ENCODE results near the gene FNDC3B.
A peak's percentile ranks its signal among the peaks of the same experiment; 100 is the strongest.
"Not testable (repeated sequence)": the region's sequence is repeated elsewhere in the genome, so short reads cannot be mapped to it uniquely, and the experiment has no call there.

FNDC3B gene

DNA sequence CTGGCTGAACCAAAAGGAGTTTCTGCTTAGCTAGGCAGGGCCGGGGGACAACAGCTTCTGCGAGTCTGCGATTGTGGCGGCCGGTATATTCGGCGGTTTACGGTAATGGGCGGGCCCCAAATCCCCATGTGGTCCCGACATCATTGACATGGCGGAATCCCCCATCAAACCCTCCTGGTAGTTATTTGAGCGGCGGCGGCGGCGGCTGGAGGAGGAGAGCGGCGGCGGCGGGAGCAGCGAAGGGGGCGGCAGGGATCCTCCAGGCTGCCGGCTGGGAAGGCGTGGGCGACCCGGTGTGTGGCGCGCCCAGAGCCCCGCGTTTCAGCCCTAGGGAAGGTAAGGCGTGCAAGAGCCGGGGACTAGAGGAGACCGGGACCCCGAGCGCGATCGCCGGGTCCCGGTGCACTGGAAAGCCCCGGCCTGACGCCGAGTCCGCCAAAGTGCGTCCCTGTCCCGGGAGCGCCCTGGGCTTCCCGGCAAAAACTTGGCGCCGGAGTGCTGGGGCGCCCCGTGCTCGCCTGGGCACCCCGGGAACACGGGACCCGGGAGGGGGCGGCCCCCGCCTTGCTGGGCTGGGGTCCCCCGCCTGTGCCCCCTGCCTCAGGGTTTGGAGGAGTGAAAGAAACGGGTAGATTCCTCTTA lies at the start of gene FNDC3B:
TSS of gene FNDC3B (plus strand) at position 143 of the 642 bp plus-strand sequence. CDS start 72,902 bp downstream, outside the sequence.
- DNase-seq = peak; percentile 92

DNA sequence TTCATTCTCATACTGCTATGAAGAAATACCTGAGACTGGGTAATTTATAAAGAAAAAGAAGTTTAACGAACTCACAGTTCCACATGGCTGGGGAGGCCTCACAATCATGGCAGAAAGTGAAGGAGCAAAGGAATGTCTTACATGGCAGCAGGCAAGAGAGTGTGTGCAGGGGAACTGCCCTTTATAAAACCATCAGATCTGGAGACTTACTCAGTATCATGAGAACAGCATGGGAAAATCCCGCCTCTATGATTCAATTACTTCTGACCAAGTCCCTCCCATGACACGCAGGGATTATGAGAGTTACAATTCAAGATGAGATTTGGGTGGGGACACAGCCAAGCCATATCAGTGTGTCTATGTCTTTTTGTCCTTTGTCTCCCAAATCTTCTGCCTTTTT lies 49.1 kb upstream of the FNDC3B start:
- DNase-seq = not testable (repeated sequence)

DNA sequence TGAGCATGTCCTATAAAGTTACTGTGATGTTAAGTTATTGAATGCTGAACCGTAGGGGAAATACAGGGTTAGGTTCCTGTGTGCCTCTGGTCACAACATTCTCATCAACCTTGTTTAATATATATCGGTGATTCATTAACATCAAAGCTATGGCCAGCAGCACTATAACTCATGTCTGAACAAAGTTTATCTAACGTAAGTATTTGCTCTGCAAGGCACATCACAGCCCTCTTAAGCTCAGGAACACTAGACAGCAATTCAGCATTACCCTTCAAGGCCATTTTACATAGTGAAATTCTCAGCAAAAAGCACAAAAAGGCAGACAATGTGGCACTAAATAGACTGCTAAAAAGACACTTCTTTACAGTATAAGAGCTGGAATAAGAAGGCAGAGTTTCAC lies 48.2 kb upstream of the FNDC3B start:
- DNase-seq = no peak

DNA sequence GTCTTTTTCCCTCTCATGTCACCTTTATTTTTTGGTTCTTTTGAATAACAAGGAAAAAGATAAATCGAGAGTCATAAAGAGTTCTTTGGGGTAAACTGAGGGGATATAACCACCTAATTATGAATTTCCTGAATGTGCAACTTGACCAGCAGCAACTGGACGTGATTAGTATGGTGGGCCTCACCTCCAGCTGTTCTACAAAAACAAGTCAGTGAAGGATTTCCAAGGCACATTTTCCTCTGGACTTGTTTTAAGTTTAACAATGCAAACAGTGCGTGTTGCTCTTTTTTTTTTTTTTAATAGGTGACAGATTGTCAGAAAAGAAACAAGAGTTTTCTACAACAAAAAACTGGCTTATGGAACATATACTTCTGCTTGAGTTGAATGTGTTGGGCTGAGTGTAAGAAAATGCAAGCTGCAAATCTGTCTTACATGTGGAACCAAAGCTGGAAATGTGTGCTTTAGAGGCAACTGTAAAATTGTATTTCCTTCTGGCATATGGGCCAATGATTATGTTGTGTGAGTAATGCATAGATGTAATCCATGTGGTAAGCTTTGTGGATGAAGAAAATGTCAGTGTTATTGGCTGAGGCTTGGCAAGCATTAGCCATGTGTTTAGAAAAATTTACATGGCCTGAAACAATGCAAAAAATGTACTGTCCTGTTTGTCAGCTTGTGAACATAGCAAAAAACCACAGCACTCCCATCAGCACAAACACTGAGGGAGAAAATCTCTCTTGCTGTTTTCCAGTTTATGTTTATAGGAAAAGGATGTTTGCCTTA lies 44.5 kb upstream of the FNDC3B start:
- no peak for DNase-seq

DNA sequence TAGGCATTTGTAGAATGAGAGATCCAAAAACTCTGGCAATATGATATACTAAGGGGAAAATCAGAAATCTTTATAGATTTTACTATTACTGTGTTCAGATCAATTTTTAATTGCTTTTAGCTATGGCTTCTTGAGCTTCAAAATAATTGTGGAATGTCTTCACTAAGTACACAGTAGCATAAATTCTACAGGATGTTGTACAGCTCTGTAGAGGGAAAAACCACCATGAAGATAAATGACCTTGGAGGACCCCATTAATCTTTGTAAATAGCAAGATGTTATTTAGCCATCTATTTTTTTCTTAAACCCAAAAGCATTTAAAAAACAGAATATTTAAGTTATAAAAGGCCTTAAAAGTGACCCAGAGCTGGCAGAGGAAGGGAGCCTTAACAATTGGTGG lies 43.9 kb upstream of the FNDC3B start:
- DNase-seq = no peak

DNA sequence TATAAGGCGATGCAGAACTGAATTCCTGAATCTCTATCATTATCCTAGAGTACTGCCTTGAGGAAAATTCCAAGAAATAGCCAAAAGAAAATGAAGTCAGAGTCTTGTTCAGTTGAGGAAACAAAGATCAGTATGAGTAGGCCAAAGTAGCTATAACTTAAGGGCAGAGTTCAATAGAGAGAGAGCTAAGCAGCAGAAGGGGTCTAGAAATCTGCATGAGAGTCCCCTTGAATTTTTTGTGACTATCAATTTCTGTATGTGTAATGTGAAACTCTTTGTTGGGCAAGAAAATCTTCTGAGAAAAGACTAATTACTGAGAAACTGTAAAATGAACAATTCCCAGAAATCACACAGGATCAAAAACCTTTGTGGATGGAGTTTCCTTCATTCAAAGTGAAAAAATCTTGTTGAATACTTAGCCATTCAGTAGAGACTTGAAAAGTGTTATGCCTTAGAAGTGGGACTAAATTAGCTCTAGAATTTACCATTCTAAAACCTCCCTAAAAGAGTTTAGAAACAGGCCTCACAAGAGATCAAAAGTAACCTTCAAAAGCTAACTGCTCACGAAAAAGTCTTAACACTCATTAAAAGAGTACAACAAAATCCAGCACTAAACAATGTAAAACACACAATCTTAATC lies 43.1 kb upstream of the FNDC3B start:
- no peak for DNase-seq

DNA sequence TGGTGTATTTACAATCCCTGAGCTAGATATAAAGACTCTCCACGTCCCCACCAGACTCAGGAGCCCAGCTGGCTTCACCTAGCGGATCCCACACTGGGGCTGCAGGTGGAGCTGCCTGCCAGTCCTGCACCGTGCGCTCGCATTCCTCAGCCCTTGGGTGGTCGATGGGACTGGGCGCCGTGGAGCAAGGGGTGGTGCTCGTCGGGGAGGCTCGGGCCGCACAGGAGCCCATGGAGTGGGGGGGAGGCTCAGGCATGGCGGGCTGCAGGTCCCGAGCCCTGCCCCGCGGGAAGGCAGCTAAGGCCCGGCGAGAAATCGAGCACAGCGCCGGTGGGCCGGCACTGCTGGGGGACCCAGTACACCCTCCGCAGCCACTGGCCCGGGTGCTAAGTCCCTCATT lies 40.6 kb upstream of the FNDC3B start:
- DNase-seq = not testable (repeated sequence)

DNA sequence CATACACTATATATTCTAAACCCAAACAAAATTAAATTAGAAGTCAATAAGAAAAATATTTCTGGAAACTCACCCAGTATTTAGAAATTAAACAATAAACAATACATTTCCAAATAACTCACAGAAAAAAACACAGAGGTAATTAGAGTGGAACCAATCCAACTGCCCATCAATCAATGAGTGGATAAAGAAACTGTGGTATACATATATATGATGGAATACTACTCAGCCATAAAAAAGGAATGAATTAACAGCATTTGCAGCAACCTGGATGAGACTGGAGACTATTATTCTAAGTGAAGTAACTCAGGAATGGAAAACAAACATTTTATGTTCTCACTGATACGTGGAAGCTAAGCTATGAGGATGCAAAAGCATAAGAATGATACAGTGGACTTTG lies 37.8 kb upstream of the FNDC3B start:
- not testable (repeated sequence) for DNase-seq

DNA sequence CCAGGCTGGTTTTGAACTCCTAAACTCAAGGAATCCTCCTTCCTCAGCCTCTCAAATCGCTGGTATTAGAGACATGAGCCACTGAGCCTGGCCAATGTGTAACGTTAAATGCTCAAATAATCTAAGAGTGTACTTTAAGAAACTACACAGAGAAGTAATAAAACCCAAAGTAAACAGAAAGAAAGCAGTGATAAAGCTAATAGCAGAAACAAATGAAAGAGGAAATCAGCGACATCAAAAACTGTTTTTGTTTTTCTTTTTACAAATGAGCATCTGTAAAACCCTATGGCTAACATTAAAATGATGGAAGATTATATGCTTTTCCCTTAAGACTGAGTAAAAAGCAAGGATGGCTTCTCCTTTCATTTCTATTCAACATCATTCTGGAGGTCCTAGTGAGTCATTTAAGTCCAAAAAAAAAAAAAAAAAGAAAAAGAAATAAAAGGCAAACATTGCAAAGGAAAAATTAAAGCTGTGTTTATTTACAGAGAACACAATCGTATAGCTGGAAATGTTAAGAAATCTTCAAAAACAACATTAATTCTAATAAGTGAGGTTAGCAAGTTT lies 36.8 kb upstream of the FNDC3B start:
- DNase-seq = no peak

DNA sequence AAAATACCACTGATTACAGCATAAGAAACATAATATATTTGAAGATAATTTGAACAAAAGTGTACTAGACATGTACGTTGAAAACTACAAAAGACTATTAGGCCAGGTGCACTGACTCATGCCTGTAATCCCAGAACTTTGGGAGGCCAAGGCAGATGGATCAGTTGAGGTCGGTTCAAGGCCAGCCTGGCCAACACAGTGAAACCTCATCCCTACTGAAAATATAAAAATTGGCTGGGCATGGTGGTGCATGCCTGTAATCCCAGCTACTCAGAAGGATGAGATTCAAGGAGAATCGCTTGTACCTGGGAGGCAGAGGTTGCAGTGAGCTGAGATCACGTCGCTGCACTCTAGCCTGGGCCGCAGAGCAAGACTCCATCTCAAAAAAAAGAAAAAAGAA lies 36.2 kb upstream of the FNDC3B start:
- DNase-seq = no peak

DNA sequence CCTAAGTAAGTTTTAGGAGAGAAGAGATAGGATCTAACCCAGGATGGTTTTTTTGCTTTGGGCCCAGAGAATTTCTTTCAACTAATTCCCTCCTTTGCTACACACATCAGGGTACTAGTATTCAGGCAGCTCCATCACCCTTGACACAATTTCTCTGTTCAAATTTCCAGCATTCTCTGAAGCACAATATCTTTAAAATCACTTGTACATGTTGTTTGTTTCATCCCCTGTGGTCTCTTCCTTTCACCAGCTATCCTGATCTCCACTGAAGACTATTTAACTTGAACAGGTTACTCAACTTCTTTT lies 32.4 kb upstream of the FNDC3B start:
- no peak for DNase-seq

DNA sequence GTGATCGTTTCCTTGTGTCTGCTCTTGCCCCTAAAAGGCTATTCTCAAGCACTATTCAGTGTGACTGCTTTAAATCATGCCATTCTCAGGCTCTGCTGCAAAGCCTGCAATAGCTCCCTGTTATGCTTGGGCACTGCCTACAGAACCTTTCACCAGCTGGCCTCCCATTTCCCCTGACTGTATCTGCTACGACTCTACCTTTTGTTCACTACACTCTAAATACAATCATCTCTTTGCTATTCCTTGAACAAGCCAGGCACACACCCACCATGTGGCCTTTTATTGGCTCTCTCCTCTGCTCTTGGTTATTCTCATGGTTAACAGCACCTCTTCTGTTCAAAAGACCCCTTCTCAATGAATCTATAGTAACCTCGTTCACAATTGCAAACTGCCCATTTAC lies 29.6 kb upstream of the FNDC3B start:
- DNase-seq = no peak

DNA sequence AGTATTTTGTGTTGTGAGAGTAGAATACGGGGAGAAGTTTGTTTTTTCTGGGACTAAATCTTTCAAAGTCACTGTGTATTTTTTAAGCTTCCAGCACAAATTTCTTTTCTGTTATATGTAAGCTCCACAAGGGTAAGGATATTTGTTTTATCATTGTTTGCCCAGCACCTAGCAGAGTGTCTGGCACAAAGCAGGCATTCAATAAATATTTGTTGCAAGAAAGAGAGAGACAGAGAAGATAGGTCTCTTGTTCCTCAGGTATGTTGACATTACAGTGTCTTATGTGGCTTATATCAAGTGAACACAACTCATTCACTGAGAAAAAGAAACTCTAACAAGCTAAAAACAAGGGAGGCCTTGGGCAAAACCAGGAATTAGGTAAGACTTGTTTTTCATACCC lies 26.6 kb upstream of the FNDC3B start:
- no peak for DNase-seq

DNA sequence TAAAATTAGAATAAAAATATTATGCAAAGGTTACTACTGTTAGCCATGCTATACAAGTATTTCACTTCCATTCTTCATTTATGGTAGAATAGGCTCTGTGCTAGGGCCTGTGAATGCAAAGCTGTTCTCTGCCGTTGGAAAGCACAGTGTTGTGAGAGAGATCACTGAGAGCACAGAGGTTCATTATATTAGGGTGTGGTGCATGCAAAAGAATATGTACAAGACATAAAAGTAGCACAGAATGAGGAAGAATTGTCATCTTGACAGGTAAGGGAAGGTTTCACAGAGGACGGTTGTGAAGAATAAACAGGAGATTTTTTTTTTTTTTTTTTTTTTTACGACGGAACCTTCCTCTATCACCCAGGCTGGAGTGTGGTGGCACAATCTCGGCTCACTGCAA lies 25.2 kb upstream of the FNDC3B start:
- no peak for DNase-seq

DNA sequence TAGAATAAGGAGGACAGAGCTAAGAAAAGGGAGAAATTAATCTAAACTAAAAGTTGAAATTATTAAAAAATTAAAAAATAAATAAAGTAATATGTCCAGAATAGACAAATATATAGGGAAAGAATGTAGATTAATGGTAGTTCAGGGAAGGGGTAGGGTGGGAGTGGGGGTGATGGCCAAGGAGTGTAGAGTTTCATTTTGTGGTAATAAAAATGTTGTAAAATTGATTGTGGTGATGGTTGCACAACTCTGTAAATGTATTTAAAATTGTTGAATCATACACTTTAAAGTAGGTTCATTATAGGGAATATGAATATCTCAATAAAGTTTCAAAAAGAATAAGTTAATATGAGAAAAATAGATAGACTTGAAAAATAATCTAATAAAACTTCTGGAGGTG lies 21.0 kb upstream of the FNDC3B start:
- DNase-seq = no peak

DNA sequence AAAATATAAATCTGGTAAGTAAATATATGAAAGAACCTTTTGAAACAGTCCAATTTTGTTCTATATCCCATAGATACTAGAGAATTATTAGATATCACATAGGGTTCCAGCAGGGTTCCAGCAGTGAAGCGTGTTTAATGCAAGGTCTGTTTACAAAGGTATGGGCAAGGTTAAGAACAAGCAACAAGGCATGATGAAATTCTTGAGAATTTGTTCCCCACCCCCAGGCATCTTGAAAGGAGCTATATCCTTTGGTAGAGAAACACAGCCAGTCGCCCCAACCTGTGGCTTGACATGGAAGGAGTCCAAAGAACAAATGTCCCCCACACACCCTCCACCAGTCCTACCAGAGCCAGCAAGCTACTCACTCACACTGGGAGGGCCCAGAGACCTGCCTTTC lies 18.6 kb upstream of the FNDC3B start:
- no peak for DNase-seq

DNA sequence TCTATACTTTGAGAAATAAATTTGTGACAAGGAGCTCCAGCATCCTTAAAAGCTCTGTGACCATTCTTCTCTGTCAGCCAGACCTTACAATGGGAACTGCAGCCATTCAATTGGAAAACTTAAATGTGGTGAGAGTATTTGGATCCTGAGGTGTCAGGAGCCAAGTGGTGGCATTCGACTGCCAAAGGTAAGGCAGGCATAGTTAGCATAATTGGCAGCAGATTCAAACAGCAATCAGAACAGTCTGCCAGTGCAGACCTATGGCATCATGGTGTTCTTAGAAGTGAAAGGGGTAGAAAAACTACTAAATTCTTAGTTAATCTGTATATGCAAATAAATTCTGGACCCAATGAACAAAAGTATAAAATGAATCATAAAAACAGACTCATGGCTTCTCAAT lies 18.2 kb upstream of the FNDC3B start:
- no peak for DNase-seq

DNA sequence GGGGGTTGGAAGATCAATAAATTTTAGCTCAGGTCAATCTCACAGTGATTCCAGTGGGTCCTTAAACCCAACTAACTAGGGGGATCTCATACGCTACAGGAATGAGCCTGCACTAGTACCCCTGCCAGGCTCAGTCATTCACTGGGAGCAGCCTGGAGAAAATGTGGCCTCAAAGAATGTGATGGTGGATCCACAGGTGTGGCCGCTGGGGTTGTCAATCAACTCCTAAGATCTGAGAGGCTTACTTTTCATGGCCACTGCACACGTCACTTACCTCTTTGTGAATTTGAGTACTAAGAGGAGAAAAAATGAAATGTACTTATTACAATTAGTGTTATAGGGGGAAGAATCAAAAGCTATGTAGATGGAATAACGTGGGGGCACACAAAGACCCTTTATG lies 17.5 kb upstream of the FNDC3B start:
- no peak for DNase-seq

DNA sequence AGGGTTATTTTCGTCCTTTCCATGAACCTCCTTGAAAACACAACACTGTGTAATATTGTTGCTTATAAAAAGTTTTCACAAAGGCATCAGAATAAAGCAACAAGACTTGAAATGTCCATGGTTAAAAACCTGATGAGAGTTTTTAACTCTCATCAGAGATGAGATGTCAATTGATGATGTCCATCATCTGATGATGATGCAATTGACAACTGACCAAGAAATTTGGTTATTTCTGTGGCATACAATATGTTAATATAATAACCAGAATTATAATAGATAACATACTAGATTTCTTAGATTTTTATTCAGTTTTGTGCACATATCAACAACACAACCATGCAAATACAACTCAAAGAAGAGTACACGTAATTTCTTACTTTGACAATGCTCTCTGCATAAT lies 15.5 kb upstream of the FNDC3B start:
- DNase-seq = no peak

DNA sequence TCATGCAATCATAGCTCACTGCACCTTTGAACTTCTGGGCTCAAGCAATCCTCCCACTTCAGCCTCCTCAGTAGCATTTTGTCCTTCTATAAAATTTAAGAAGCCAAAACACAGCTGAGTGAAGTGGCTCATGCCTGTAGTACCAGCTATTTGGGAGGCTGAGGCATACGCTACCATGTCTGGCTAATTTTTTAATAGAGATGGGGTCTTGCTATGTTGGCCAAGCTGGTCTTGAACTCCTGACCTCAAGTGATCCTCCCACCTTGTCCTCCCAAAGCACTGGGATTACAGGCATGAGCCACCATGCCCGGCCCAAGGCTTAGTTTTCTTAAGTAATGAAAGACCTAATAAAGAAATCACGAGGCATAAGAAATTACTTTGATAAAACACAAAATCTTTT lies 14.7 kb upstream of the FNDC3B start:
- no peak for DNase-seq

DNA sequence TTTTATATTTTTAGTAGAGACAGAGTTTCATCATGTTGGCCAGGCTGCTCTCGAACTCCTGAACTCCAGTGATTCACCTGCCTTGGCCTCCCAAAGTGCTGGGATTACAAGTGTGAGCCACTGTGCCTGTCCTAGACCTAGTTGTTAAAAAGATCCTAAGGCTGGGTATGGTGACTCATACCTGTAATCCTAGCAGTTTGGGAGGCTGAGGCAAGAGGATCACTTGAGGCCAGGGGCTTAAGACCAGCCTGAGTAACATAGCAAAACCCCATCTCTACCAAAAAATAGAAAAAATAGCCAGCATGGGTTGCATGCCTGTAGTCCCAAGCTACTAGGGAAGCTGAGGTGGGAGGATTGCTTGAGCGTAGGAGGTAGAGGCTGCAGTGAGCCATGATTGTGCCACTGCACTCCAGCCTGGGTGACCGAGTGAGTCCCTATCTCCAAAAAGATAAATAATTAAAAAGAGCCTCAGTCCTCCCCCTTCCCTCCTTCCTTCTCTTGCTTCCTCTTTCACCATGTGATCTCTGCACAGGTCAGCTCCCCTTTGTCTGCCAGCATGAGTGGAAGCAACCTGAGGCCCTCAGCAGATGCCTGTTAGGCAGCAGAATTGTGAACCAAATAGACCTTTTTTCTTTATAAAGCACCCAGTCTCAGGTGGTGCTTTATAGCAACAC lies 9.8 kb upstream of the FNDC3B start:
- no peak for DNase-seq

DNA sequence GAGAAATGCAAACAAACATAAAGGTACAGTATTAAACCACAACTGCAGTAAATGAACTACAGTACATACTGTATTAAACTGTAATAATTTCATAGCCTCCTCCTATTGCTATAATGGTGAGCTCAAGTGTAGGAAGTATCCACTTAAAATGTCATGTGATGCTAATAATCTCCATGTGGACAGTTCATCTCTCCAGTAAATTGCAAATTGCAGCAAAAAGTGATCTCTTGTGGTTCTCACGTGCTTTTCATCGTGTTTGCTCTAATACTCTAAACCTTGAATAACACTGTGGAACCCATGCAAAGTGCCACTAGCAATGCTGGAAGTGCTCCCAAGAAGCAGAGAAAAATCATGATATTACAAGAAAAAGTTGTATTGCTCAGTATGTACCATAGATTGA lies 9.2 kb upstream of the FNDC3B start:
- DNase-seq = no peak

DNA sequence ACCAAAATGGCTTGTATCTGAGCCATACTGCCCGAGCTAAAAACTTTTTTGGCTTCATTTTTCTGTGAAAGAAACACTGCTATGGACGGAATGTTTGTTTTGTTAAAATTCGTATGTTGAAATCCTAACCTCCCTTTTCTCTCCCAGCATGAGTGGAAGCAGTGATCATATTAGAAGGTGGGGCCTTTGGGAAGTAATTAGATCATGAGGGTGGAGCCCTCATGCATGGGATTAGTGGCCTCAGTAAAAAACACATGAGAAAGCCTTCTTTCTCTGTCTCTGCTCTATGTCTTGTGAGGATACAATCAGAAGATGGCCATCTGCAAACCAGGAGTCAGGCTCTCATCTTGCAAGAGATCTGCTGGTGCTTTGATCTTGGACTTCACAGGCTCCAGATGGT lies 7.4 kb upstream of the FNDC3B start:
- no peak for DNase-seq

DNA sequence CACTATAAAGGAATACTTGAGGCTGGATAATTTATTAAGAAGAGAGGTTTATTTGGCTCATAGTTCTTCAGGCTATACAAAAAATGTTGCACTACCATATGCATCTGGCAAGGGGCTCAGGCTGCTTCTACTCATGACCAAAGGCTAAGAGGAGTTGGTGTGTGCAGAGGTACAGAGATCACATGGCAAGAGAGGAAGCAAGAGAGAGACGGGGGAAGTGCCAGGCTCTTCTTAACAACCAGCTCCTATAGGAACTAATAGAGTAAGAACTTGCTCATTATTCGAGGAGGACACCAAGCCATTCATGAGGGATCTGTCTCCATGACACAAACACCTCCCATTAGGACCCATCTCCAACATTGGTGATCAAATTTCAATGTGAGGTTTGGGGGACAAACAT lies 6.0 kb upstream of the FNDC3B start:
- no peak for DNase-seq
